CD8-positive, alpha-beta memory T cell (primary cell): ENCODE measurements around the gene CHST11. TPM values are rescaled to one million over a fixed set of nuclear protein-coding genes. Genes with fewer than 3 reads are reported as not detected.

Experiments
- CTCF ChIA-PET: fragments of 350-600 bp; sonication (Branson Sonifier 250); formaldehyde crosslinking; loops from one replicate; lab custom pipeline; 2021; ENCODE audit warnings: antibody characterized with exemption; lab: Charles Lee
- POLR2A ChIA-PET: fragments of 350-600 bp; sonication (Branson Sonifier 250); formaldehyde crosslinking; loops from one replicate; lab custom pipeline; 2021; ENCODE audit warnings: antibody characterized with exemption; lab: Charles Lee
- DNase-seq, 5 donors: peaks; one replicate each; pipeline versions ENCODE4 v3.0.0 to v3.0.0-alpha.2; 2020 to 2022; ENCODE audit warnings: mixed read lengths in 1 of 5
- H3K27ac ChIP-seq: one replicate; pipeline ENCODE4 v1.7.0; 2013; ENCODE audit warnings: low read depth, mild to moderate bottlenecking, low read length, moderate library complexity
- H3K27me3 ChIP-seq: 2 replicates; pipeline ENCODE4 v1.7.0; 2013; ENCODE audit warnings: low read length, mild to moderate bottlenecking; ENCODE audit not compliant: insufficient read depth, poor library complexity, severe bottlenecking
- H3K36me3 ChIP-seq: 2 replicates; pipeline ENCODE4 v1.7.0; 2013; ENCODE audit warnings: mild to moderate bottlenecking, low read length, moderate library complexity; ENCODE audit not compliant: insufficient read depth
- H3K4me1 ChIP-seq: 2 replicates; pipeline ENCODE4 v1.7.0; 2013; ENCODE audit warnings: mild to moderate bottlenecking, low read length, moderate library complexity; ENCODE audit not compliant: insufficient read depth
- H3K4me3 ChIP-seq: 2 replicates; pipeline ENCODE4 v1.7.0; 2013; ENCODE audit warnings: mild to moderate bottlenecking, low read length
- H3K9me3 ChIP-seq: 2 replicates; pipeline ENCODE4 v1.7.0; 2013; ENCODE audit warnings: mild to moderate bottlenecking, low read length
- H3K27ac Mint-ChIP-seq, 8 donors: one replicate each; pipeline ENCODE4 v1.8.0; 2020 to 2021; ENCODE audit warnings: mixed read lengths in 8 of 8, mild to moderate bottlenecking in 6 of 8, inconsistent platforms in 3 of 8, moderate library complexity in 3 of 8
- H3K27me3 Mint-ChIP-seq, 2 donors: one replicate each; pipeline ENCODE4 v1.8.0; 2020 to 2021; ENCODE audit warnings: mixed read lengths in 2 of 2, mild to moderate bottlenecking in 1 of 2, moderate library complexity in 1 of 2
- H3K36me3 Mint-ChIP-seq, 3 donors: one replicate each; pipeline ENCODE4 v1.8.0; 2020 to 2021; ENCODE audit warnings: mixed read lengths in 3 of 3, inconsistent platforms in 1 of 3, mild to moderate bottlenecking in 1 of 3
- H3K4me1 Mint-ChIP-seq, 3 donors: one replicate each; pipeline ENCODE4 v1.8.0; 2020 to 2021; ENCODE audit warnings: mixed read lengths in 3 of 3, inconsistent platforms in 1 of 3, mild to moderate bottlenecking in 1 of 3
- H3K4me3 Mint-ChIP-seq, 7 donors: one replicate each; pipeline ENCODE4 v1.8.0; 2020 to 2021; ENCODE audit warnings: mixed read lengths in 7 of 7, mild to moderate bottlenecking in 6 of 7, moderate library complexity in 4 of 7, inconsistent platforms in 2 of 7
- H3K9me3 Mint-ChIP-seq, 5 donors: one replicate each; pipeline ENCODE4 v1.8.0; 2020 to 2022; ENCODE audit warnings: mixed read lengths in 5 of 5, mild to moderate bottlenecking in 3 of 5, moderate library complexity in 2 of 5, inconsistent platforms in 1 of 5
- polyA plus RNA-seq: library from polyadenylated mRNA; unstranded; fragments of 300-500 nt; fragmentation: Illumina TruSeq; gene quantifications from one replicate; pipeline ENCODE4 v1.2.3, GENCODE V29; 2021
- total RNA-seq, 2 experiments: library from RNA; stranded (reverse); gene quantifications; one replicate each; pipeline ENCODE4 v1.2.3, GENCODE V29; 2021

The CHST11 gene
- total and polyA plus RNA-seq, 3 experiments from 2014 or later: 47.8 to 76.8 (median 51.5) TPM

GRCh38 chr12:104549815-104550480 lies 93.2 kb downstream of the CHST11 start:
- peaks cover 78 to 99% (median 98%) of the 10 kb centered on the region in 3 donors for H3K4me1 Mint-ChIP-seq

GRCh38 chr12:104551313-104551931 lies 94.7 kb downstream of the CHST11 start:
- Mint-ChIP-seq H3K4me1 (peaks cover 76 to 100% (median 99%) of the 10 kb centered on the region in 3 donors), H3K27ac (peak overlapping the region in 5 of 8 donors; percentile 4 to 79 (median 49)), H3K36me3 (peaks cover 0 to 12% (median 4%) of the 10 kb centered on the region in 3 donors), H3K9me3 (peaks cover 0 to 2% (median 0%) of the 10 kb centered on the region in 5 donors), H3K27me3 (no peaks in the 10 kb centered on the region), H3K4me3 (peak overlapping the region in 3 of 7 donors; percentile 34 to 50 (median 36))
- H3K27ac ChIP-seq: no peak overlapping the region
- H3K27me3 ChIP-seq: no peaks in the 10 kb centered on the region
- POLR2A ChIA-PET: no interaction called here
- DNase-seq: no peak
- no peaks in the 10 kb centered on the region for H3K36me3 ChIP-seq
- CTCF ChIA-PET: no interaction called here
- H3K4me3 ChIP-seq: no peak overlapping the region
- H3K9me3 ChIP-seq: no peaks in the 10 kb centered on the region
- H3K4me1 ChIP-seq: peaks cover 17% of the 10 kb centered on the region

More at GRCh38 chr12:104549815-104550480, 93.2 kb downstream of the CHST11 start:
- DNase-seq: no peak
- no peaks in the 10 kb centered on the region for H3K27me3 ChIP-seq
- no peaks in the 10 kb centered on the region for H3K36me3 ChIP-seq
- no peaks in the 10 kb centered on the region for H3K27me3 Mint-ChIP-seq
- ChIA-PET CTCF (no interaction called here), POLR2A (no interaction called here)
- no peak overlapping the region for H3K27ac ChIP-seq
- peaks cover 17% of the 10 kb centered on the region for H3K4me1 ChIP-seq
- H3K4me3 Mint-ChIP-seq: no peak overlapping the region
- H3K36me3 Mint-ChIP-seq: peaks cover 0 to 15% (median 4%) of the 10 kb centered on the region in 3 donors
- no peak overlapping the region for H3K4me3 ChIP-seq
- H3K9me3 Mint-ChIP-seq: peaks cover 0 to 2% (median 0%) of the 10 kb centered on the region in 5 donors
- peak overlapping the region in 3 of 8 donors; percentile 44 to 63 (median 62) for H3K27ac Mint-ChIP-seq
- no peaks in the 10 kb centered on the region for H3K9me3 ChIP-seq

GRCh38 chr12:104553421-104553820 lies 96.7 kb downstream of the CHST11 start:
- Mint-ChIP-seq H3K4me3 (peak overlapping the region in 3 of 7 donors; percentile 15 to 25 (median 20)), H3K27ac (peak overlapping the region in 4 of 8 donors; percentile 1 to 75 (median 52)), H3K4me1 (peaks cover 66 to 96% (median 96%) of the 10 kb centered on the region in 3 donors), H3K27me3 (no peaks in the 10 kb centered on the region), H3K36me3 (peaks cover 0 to 8% (median 4%) of the 10 kb centered on the region in 3 donors), H3K9me3 (peaks cover 0 to 2% (median 0%) of the 10 kb centered on the region in 5 donors)
- Histone ChIP-seq H3K9me3 (no peaks in the 10 kb centered on the region), H3K27ac (no peak overlapping the region), H3K27me3 (no peaks in the 10 kb centered on the region), H3K4me3 (no peak overlapping the region), H3K4me1 (peaks cover 17% of the 10 kb centered on the region), H3K36me3 (no peaks in the 10 kb centered on the region)
- ChIA-PET CTCF (interaction anchor here (2.0 kb wide), 1 partner anchor 10 kb away, joined by 4 read pairs; no protein-coding TSS in a partner anchor), POLR2A (no interaction called here)
- no peak for DNase-seq

GRCh38 chr12:104555648-104556047 lies 98.9 kb downstream of the CHST11 start:
- peaks cover 0 to 2% (median 0%) of the 10 kb centered on the region in 5 donors for H3K9me3 Mint-ChIP-seq
- no peaks in the 10 kb centered on the region for H3K36me3 ChIP-seq
- no peak overlapping the region for H3K4me3 ChIP-seq
- POLR2A ChIA-PET: no interaction called here
- no peak for DNase-seq
- H3K27ac ChIP-seq: no peak overlapping the region
- peaks cover 0 to 1% of the 10 kb centered on the region in 2 donors for H3K27me3 Mint-ChIP-seq
- peak overlapping the region in 2 of 8 donors; percentile 28 to 38 for H3K27ac Mint-ChIP-seq
- H3K4me1 Mint-ChIP-seq: peaks cover 61 to 93% (median 84%) of the 10 kb centered on the region in 3 donors
- H3K4me1 ChIP-seq: peaks cover 10% of the 10 kb centered on the region
- H3K9me3 ChIP-seq: no peaks in the 10 kb centered on the region
- CTCF ChIA-PET: interaction anchor here (0.9 kb wide), 1 partner anchor 174 kb away, joined by 3 read pairs; no protein-coding TSS in a partner anchor
- H3K27me3 ChIP-seq: no peaks in the 10 kb centered on the region
- H3K4me3 Mint-ChIP-seq: no peak overlapping the region
- peaks cover 0 to 9% (median 8%) of the 10 kb centered on the region in 3 donors for H3K36me3 Mint-ChIP-seq

- Mint-ChIP-seq H3K27me3 (peaks cover 0 to 1% of the 10 kb centered on the region in 2 donors), H3K4me1 (peaks cover 55 to 91% (median 83%) of the 10 kb centered on the region in 3 donors)
Measured at GRCh38 chr12:104557488-104558195, 100.9 kb downstream of the CHST11 start.

GRCh38 chr12:104560881-104561280 lies 104.1 kb downstream of the CHST11 start:
- Histone ChIP-seq H3K9me3 (peaks cover 5% of the 10 kb centered on the region), H3K4me3 (no peak overlapping the region), H3K36me3 (no peaks in the 10 kb centered on the region), H3K4me1 (peaks cover under 1% of the 10 kb centered on the region), H3K27me3 (no peaks in the 10 kb centered on the region), H3K27ac (no peak overlapping the region)
- CTCF ChIA-PET: no interaction called here
- no peak overlapping the region for H3K4me3 Mint-ChIP-seq
- H3K9me3 Mint-ChIP-seq: peaks cover 0 to 4% (median 0%) of the 10 kb centered on the region in 5 donors
- H3K4me1 Mint-ChIP-seq: peaks cover 44 to 84% (median 76%) of the 10 kb centered on the region in 3 donors
- POLR2A ChIA-PET: interaction anchor here (1.2 kb wide), 1 partner anchor 93 kb away, joined by 3 read pairs; no protein-coding TSS in a partner anchor
- H3K27ac Mint-ChIP-seq: peak overlapping the region in 3 of 8 donors; percentile 2 to 19 (median 17)
- H3K36me3 Mint-ChIP-seq: peaks cover 15 to 29% (median 17%) of the 10 kb centered on the region in 3 donors
- H3K27me3 Mint-ChIP-seq: peaks cover 0 to 1% of the 10 kb centered on the region in 2 donors
- no peak for DNase-seq

More at GRCh38 chr12:104557488-104558195, 100.9 kb downstream of the CHST11 start:
- Mint-ChIP-seq H3K9me3 (peaks cover 0 to 2% (median 0%) of the 10 kb centered on the region in 5 donors), H3K36me3 (peaks cover 0 to 8% (median 4%) of the 10 kb centered on the region in 3 donors), H3K27ac (peak overlapping the region in 2 of 8 donors; percentile 38 to 61), H3K4me3 (peak overlapping the region in 1 of 7 donors; percentile 44)
- CTCF ChIA-PET: no interaction called here
- Histone ChIP-seq H3K27me3 (no peaks in the 10 kb centered on the region), H3K4me1 (peaks cover 10% of the 10 kb centered on the region), H3K9me3 (no peaks in the 10 kb centered on the region), H3K27ac (no peak overlapping the region), H3K36me3 (no peaks in the 10 kb centered on the region), H3K4me3 (no peak overlapping the region)
- POLR2A ChIA-PET: interaction anchor here (1.0 kb wide), 1 partner anchor 11 kb away, joined by 3 read pairs; no protein-coding TSS in a partner anchor
- DNase-seq: no peak

GRCh38 chr12:104562763-104563162 lies 106.0 kb downstream of the CHST11 start:
- no peaks in the 10 kb centered on the region for H3K36me3 ChIP-seq
- H3K27ac ChIP-seq: no peak overlapping the region
- Mint-ChIP-seq H3K27me3 (peaks cover 0 to 1% of the 10 kb centered on the region in 2 donors), H3K36me3 (peaks cover 15 to 35% (median 17%) of the 10 kb centered on the region in 3 donors), H3K9me3 (peaks cover 0 to 4% (median 0%) of the 10 kb centered on the region in 5 donors), H3K4me1 (peaks cover 56 to 85% (median 77%) of the 10 kb centered on the region in 3 donors), H3K27ac (peak overlapping the region in 1 of 8 donors; percentile 11), H3K4me3 (no peak overlapping the region)
- peaks cover 11% of the 10 kb centered on the region for H3K4me1 ChIP-seq
- H3K9me3 ChIP-seq: peaks cover 5% of the 10 kb centered on the region
- DNase-seq: no peak
- H3K4me3 ChIP-seq: no peak overlapping the region
- POLR2A ChIA-PET: no interaction called here
- H3K27me3 ChIP-seq: no peaks in the 10 kb centered on the region
- CTCF ChIA-PET: interaction anchor here (1.3 to 1.5 kb wide), 2 partner anchors 9 to 105 kb away, joined by 4 to 5 read pairs; no protein-coding TSS in a partner anchor
